Activated naive CD8-positive, alpha-beta T cell treated with anti-CD3 and anti-CD28 coated beads, Interleukin-2, amount 50 U/mL, for 16 hours (primary cell): ENCODE data around the gene MEX3C.

ENCODE experiments used
- DNase-seq: peaks from one replicate; pipeline ENCODE4 v3.0.0-alpha.2; 2020; ENCODE audit warnings: low read depth, low spot score

The MEX3C gene

GRCh38 chr18:51197661-51198424 is at the start of gene MEX3C:
Gene MEX3C (minus strand): TSS chr18:51197681. CDS start chr18:51197320, 361 bp downstream.
- DNase-seq = peak; percentile 99

- DNase-seq = no peak
Measured at GRCh38 chr18:51241226-51241625, 43.7 kb upstream of the MEX3C start.

- no peak for DNase-seq
Measured at GRCh38 chr18:51236225-51236624, 38.7 kb upstream of the MEX3C start.

- no peak for DNase-seq
Measured at GRCh38 chr18:51235009-51235789, 37.7 kb upstream of the MEX3C start.

GRCh38 chr18:51234117-51235008 is 36.9 kb upstream of the MEX3C start:
- no peak for DNase-seq

- no peak for DNase-seq
Measured at GRCh38 chr18:51229328-51229727, 31.8 kb upstream of the MEX3C start.

- DNase-seq = no peak
Measured at GRCh38 chr18:51227660-51228059, 30.2 kb upstream of the MEX3C start.

- no peak for DNase-seq
Measured at GRCh38 chr18:51226587-51227350, 29.3 kb upstream of the MEX3C start.

- no peak for DNase-seq
Measured at GRCh38 chr18:51226068-51226467, 28.6 kb upstream of the MEX3C start.

GRCh38 chr18:51212606-51213005 is 15.1 kb upstream of the MEX3C start:
- no peak for DNase-seq

GRCh38 chr18:51211552-51211951 is 14.1 kb upstream of the MEX3C start:
- DNase-seq = no peak

- no peak for DNase-seq
Measured at GRCh38 chr18:51196811-51197660, 445 bp downstream of the MEX3C start.

- DNase-seq = no peak
Measured at GRCh38 chr18:51196118-51196810, 1.2 kb downstream of the MEX3C start.

- DNase-seq = no peak
Measured at GRCh38 chr18:51195451-51196117, 1.9 kb downstream of the MEX3C start.

GRCh38 chr18:51195086-51195450 is 2.4 kb downstream of the MEX3C start:
- no peak for DNase-seq

GRCh38 chr18:51194604-51195003 is 2.9 kb downstream of the MEX3C start:
- no peak for DNase-seq

GRCh38 chr18:51193621-51194287 is 3.7 kb downstream of the MEX3C start:
- no peak for DNase-seq

- DNase-seq = no peak
Measured at GRCh38 chr18:51192696-51193095, 4.8 kb downstream of the MEX3C start.

- no peak for DNase-seq
Measured at GRCh38 chr18:51192026-51192425, 5.5 kb downstream of the MEX3C start.
